GM12872 (cell line): Measurements from ENCODE around the gene LANCL2.

ENCODE experiments used
- CTCF ChIP-seq: IDR thresholded peaks from 3 replicates; pipeline ENCODE4 v1.5.1; 2011; ENCODE audit warnings: low read depth, mild to moderate bottlenecking, low read length, moderate library complexity; ENCODE audit not compliant: insufficient read depth

LANCL2 gene

GRCh38 chr7:55363386-55364170 is 1.6 kb upstream of the LANCL2 start:
- TF ChIP-seq CTCF = no peak

- no peak; the same call in 2 of the 3 replicates for TF ChIP-seq CTCF
Observed at GRCh38 chr7:55365675-55366460, 731 bp downstream of the LANCL2 start.

- TF ChIP-seq CTCF = no peak
Observed at GRCh38 chr7:55366461-55367070, 1.4 kb downstream of the LANCL2 start.

GRCh38 chr7:55367283-55367840 is 2.2 kb downstream of the LANCL2 start:
- no peak for TF ChIP-seq CTCF

GRCh38 chr7:55369427-55370400 is 4.6 kb downstream of the LANCL2 start:
- no peak for TF ChIP-seq CTCF

- TF ChIP-seq CTCF = no peak
Observed at GRCh38 chr7:55374213-55374612, 9.1 kb downstream of the LANCL2 start.
